Renal pelvis (tissue), 4 donors: ENCODE results near the gene LAMC1. TPM values are rescaled to one million over a fixed set of nuclear protein-coding genes. Genes with fewer than 3 reads are reported as not detected.
A peak's percentile ranks its signal among the peaks of the same experiment; 100 is the strongest.

Source experiments
- DNase-seq: peaks from one replicate; pipeline ENCODE4 v3.0.0-alpha.2; 2013
- polyA plus RNA-seq, 3 donors: library from polyadenylated mRNA; unstranded; fragments of 120-200 nt; gene quantifications; one replicate each; pipeline ENCODE4 v1.2.1, GENCODE V29; 2013; ENCODE audit not compliant: insufficient read length in 3 of 3

LAMC1 gene
- polyA plus RNA-seq, 3 donors = 268 to 301 (median 297) TPM

GRCh38 chr1:183101841-183102276 lies 78.6 kb downstream of the LAMC1 start:
- DNase-seq = no peak

GRCh38 chr1:183103147-183103546 lies 79.9 kb downstream of the LAMC1 start:
- peak; percentile 51 for DNase-seq

- DNase-seq = no peak
Observed at GRCh38 chr1:183103577-183103976, 80.4 kb downstream of the LAMC1 start.

- no peak for DNase-seq
Observed at GRCh38 chr1:183105449-183105848, 82.2 kb downstream of the LAMC1 start.

DNA sequence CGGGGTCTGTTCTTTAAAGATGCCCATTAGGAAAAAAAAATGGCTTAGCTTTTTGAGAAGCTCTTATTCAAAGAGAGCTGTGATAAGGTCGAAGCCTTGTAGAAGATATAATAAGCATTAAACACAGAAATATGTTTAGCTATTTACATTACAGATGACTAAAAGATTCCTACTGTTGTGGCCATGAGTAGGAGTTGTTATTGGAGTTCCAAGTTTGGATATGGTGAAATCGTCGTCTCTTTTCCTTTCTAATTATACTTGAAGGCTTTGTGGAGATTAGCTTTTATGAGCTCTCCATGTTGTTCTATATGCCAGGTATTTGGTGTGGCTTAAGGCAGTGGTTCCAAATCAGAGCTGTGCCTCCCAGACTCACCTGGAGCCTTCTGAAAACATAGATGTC lies 82.9 kb downstream of the LAMC1 start:
- DNase-seq = no peak

DNA sequence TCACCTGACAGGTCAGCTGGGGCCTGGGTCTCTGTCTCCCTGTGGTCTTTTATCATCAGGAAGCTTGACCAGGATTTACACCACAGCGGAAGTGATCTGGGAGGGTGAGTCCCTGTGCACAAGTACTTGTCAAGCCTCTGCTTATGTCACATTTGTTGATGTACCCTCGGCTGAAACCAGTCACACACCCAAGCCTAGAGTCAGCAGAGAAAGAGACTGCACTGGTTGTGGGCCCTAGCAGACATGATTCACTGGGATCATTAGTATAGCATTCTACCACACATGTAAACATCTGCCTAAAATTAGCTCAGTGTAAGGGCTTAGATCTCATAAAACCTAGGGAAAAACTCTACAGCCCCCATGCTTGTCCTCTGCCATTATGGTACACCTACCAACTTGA lies 83.5 kb downstream of the LAMC1 start:
- DNase-seq = no peak

DNA sequence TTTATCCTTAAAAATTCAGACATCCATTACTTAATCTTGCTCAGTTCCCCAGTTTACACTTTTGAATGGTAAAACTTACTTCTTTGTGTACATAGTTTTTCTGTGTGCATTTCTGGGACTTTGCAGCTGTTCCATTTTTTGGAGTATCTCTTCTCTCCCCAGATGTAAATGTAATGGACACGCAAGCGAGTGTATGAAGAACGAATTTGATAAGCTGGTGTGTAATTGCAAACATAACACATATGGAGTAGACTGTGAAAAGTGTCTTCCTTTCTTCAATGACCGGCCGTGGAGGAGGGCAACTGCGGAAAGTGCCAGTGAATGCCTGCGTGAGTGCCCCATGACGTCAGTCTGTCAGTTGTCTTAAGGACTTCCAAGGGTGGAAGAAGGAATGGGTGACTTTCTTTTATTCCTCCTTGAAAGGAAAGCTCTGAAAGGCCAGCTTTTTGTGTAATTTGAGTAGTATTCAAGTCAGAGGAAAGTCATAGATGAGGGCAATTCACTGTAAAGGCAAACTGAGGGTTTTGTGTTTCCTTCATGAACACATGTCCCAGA lies 87.2 kb downstream of the LAMC1 start:
- DNase-seq = no peak

DNA sequence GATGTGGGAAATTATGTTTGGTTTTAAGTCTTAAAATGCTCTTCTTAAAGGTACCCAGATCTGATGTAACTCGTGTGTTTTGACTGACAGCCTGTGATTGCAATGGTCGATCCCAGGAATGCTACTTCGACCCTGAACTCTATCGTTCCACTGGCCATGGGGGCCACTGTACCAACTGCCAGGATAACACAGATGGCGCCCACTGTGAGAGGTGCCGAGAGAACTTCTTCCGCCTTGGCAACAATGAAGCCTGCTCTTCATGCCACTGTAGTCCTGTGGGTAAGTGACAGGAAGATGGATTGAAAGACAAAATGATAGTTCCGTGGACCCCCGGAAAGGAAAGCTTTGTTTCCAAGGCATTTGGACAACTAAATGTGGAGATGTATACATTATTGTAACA lies 91.2 kb downstream of the LAMC1 start:
- no peak for DNase-seq

- no peak for DNase-seq
Observed at GRCh38 chr1:183116416-183116815, 93.2 kb downstream of the LAMC1 start.

DNA sequence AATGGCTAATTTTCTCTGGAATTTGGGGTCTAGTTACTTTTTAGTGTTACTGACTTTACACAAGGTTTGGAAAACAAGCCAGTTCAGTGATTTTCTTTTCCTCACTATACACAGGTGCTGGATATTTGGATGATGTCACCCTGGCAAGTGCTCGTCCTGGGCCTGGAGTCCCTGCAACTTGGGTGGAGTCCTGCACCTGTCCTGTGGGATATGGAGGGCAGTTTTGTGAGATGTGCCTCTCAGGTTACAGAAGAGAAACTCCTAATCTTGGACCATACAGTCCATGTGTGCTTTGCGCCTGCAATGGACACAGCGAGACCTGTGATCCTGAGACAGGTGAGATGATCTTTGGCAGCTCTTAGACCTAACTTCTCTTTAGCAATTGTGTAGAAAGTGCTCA lies 98.4 kb downstream of the LAMC1 start:
- no peak for DNase-seq

- DNase-seq = no peak
Observed at GRCh38 chr1:183124259-183124658, 101.0 kb downstream of the LAMC1 start.

DNA sequence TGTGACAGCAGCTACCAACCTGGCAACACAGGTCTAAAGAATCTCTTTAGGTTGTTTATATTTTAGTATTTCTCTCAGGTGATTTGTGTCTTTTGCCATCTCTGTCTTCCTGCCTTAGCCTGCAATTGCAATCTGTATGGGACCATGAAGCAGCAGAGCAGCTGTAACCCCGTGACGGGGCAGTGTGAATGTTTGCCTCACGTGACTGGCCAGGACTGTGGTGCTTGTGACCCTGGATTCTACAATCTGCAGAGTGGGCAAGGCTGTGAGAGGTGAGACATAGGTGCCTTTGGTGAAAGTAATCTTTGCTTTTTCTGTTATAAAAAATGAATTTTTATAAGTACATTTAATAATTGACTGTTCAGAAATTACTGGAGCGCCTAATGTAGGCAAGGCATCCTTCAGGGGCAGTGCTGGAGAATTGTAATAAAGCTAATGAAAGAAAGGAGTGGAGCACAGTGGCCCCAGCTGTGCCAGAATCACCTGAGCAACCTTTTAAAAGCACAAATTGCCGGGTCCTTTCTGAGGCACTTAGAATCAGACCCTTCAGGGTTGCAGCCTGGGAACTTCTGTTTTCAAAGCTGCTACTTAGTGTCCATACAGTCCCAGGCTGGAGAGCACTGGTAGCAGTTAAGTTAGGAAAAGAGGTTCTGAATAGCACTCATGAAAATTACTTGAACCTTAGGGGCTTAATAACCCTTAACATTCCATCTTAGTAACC lies 102.2 kb downstream of the LAMC1 start:
- DNase-seq = no peak

- no peak for DNase-seq
Observed at GRCh38 chr1:183126000-183126366, 102.8 kb downstream of the LAMC1 start.

GRCh38 chr1:183126528-183126927 lies 103.3 kb downstream of the LAMC1 start:
- DNase-seq = no peak

DNA sequence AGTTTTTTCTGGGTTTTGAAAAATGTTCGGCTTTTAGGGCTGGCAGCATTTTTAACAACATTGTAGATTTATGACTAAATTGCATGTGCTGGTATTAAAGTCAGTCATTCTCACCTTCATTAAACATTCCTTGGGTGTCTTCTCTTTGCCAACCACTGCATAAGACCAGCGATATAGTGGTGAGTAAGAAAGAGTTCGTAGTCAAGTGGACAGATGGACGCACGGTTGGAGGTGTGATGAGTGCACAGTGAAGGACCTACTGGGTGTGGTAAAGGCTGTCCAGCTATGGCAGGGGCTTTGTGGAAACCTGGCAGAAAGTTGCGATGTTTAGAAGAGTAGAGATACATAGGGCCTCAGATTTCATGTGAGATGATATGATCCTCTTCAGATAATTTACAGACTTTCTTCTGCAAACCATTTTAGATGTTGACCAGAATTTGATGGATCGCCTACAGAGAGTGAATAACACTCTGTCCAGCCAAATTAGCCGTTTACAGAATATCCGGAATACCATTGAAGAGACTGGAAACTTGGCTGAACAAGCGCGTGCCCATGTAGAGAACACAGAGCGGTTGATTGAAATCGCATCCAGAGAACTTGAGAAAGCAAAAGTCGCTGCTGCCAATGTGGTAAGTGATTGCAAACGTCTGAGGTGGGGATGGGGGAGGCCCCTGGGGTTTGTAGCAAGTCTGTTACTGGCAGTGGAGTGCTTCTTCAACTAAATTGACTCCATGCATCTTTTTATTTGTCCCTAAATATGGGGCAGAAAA lies 106.9 kb downstream of the LAMC1 start:
- no peak for DNase-seq

DNA sequence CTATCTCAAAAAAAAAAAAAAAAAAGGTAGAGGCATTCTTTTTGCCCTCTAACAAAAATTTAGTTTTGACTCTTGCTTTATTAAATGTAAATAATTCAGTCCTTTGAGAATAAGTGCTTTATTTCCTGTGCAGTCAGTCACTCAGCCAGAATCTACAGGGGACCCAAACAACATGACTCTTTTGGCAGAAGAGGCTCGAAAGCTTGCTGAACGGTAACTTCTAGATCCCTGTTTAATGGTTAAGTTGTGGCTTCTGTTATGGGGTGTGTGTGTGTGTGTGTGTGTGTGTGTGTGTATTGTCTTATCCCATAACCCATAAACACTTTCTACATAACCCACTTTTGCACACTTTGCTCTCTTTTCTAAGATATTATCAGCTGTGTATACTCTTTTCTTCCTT lies 107.9 kb downstream of the LAMC1 start:
- no peak for DNase-seq

DNA sequence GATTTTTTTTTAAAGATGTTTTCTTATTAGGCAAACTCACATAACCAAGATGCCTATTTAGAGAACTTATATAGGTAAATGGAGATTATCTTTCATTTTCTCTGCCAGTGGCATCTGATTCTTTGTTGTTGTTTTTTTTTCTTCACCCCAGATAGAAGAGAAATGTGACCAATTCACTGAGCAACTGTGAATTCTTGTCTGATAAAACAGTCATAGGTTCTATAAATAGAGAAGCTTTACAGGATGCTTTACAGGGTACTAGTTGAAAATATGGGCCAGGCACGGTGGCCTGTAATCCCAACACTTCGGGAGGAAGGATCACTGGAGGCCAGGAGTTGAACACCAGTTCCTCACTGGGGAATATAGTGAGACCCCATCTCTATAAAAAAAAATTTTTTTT lies 112.1 kb downstream of the LAMC1 start:
- no peak for DNase-seq

DNA sequence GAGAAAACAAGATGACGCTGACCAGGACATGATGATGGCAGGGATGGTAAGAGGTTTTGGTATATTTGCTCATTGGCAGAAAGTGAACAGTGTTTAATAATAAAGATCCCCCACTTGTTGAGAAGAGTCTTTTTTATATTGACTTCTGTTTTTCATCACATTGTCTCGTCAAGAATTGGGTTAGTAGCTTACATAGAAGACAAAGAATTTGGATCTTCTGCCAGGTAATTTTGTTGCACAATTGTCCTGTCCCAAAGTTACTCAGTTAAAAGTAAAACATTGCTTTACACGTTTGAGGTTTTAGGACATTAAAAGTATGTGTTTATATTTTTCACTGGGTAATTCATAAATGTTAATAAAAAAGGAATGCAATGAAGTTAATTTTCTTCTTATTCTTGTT lies 114.6 kb downstream of the LAMC1 start:
- no peak for DNase-seq

GRCh38 chr1:183138301-183138700 lies 115.1 kb downstream of the LAMC1 start:
- no peak for DNase-seq

DNA sequence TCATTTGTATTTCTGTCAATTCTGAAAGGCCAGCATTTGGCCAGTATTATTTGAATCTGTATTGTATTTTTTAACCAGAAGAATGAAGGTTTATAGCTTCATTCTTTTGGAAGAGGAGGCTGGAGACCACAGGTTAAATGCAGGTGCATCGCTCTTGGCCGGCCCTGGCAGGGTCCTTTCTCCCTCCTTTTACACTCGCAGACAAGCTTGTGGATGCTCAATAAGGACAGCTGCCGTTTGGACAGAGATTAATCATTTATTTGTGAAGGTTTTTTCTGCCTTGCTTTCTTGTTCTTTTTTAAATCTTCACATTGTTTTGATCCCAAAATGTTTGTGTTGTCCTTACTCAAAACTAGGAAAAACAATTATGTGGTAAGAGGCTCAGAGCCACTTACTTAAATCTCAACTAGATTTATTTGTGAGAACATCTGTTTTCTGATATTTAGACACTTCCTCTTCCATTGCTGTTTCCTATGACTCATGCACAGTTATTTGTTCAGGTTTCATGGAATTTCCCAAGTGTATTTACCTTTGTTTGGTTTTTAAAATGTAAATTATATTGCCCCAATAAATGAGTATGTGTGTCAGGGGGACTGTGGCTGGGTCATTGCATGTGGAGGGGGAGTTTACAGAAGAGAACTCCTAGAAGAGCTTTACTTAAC lies 116.2 kb downstream of the LAMC1 start:
- DNase-seq = no peak

- DNase-seq = no peak
Observed at GRCh38 chr1:183140633-183141032, 117.4 kb downstream of the LAMC1 start.

DNA sequence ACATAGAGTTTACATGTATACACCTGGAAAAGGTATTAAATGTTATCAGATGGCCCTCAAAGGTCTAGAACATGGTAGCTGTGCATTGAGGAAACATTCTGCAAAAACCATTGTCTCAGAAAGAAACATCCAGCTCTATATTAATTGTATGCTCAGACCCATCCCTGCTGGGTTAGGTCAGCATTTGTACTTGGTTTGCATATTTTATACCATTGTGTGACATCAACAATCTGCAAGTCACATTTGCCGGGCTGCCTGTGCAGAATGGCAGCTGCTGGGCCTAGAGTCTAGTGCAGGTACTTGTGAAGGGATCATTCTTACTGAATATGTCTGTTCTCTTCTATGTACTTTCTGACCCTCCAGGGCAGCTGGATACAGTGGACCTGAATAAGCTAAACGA lies 119.0 kb downstream of the LAMC1 start:
- DNase-seq = no peak
